GM12864 (cell line): Measurements from ENCODE around the gene ZNF521.
A peak's percentile ranks its signal among the peaks of the same experiment; 100 is the strongest.

Source experiments
- DNase-seq: peaks from one replicate; pipeline ENCODE4 v3.0.0-alpha.2; 2011; ENCODE audit warnings: low read depth
- H3K4me3 ChIP-seq: 2 replicates; pipeline ENCODE4 v1.5.1; 2011; ENCODE audit warnings: mild to moderate bottlenecking, low read depth, low read length, control low read depth
- TF ChIP-seq, protein P1 (sequence below): IDR thresholded peaks from 2 replicates; pipeline ENCODE4 v1.5.1; 2011; ENCODE audit warnings: low read depth, mild to moderate bottlenecking, moderate library complexity, low read length, control low read depth, inconsistent platforms; ENCODE audit errors: missing control alignments

Gene ZNF521

DNA sequence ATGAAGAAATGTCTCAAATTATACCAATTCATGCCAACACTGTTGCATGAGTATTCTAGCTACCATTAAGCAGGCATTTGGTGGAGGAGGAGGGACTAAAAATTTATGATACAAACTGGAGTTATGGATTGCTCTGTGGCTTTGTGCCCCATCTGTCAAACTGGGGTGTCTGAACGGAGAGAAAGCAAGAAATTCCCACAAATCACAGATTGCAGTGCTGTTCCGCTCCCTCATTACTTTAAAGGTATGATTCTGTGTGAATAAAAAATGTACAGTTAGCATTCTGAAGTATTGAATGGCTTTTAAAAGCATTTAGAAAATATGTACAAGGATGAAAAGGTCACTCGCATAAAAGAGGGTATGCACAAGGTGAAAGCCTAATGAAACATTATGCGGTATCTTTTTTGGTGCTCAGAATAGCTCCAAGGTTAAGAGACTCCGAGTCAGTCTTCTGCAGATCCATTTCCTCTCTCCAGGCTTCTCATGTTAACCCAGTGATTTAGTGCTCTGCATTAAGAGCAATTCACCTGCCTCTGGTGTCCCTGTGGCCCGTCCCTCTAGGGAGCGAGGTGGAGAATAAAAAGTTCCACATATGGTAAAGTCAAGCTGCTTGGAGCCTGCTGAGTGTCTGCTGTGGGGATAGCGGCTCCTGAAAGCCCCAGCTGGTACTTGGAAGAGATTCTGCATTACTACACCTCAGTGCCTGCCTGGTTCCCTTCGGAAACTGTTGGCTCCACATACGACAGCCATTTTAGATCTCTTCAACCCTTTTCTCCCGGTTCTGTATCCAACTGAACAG, 184.2 kb downstream of the ZNF521 start:
- H3K4me3 ChIP-seq, result no peak overlapping the region
- DNase-seq, result no peak

DNA sequence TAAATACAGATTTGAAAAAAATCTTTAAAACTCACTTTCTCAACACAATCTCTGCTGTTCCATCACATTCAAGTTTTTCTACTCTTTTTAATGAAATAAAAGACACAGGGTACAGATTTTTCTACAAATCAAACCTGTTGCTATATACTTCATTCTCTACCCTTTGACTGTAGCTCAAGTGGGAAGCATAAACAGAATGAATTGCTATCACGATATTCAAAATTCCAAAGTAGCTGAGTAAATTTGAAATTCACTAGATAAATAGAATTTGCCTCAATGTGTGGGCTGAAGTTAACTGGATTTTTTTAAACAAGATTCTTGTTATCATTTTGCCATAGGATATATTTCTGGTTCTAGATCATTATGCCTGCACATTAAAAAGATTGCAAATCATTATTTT, 185.9 kb downstream of the ZNF521 start:
- no peak overlapping the region for H3K4me3 ChIP-seq
- DNase-seq, result no peak
- TF ChIP-seq, protein P1, sequence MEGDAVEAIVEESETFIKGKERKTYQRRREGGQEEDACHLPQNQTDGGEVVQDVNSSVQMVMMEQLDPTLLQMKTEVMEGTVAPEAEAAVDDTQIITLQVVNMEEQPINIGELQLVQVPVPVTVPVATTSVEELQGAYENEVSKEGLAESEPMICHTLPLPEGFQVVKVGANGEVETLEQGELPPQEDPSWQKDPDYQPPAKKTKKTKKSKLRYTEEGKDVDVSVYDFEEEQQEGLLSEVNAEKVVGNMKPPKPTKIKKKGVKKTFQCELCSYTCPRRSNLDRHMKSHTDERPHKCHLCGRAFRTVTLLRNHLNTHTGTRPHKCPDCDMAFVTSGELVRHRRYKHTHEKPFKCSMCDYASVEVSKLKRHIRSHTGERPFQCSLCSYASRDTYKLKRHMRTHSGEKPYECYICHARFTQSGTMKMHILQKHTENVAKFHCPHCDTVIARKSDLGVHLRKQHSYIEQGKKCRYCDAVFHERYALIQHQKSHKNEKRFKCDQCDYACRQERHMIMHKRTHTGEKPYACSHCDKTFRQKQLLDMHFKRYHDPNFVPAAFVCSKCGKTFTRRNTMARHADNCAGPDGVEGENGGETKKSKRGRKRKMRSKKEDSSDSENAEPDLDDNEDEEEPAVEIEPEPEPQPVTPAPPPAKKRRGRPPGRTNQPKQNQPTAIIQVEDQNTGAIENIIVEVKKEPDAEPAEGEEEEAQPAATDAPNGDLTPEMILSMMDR, result no peak

More for the DNA sequence above, 184.2 kb downstream of the ZNF521 start:
- TF ChIP-seq, protein P1, result no peak

- DNase-seq, result peak; percentile 19
- peak overlapping the region; percentile 29; the same call in 1 of the 2 replicates for H3K4me3 ChIP-seq
- TF ChIP-seq, protein P1, result no peak
Observed at GRCh38 chr18:25164848-25165811, 186.8 kb downstream of the ZNF521 start.

- no peak for DNase-seq
- TF ChIP-seq, protein P1, result no peak
- peak overlapping the region; percentile 29 for H3K4me3 ChIP-seq
Observed at GRCh38 chr18:25164211-25164847, 187.6 kb downstream of the ZNF521 start.

DNA sequence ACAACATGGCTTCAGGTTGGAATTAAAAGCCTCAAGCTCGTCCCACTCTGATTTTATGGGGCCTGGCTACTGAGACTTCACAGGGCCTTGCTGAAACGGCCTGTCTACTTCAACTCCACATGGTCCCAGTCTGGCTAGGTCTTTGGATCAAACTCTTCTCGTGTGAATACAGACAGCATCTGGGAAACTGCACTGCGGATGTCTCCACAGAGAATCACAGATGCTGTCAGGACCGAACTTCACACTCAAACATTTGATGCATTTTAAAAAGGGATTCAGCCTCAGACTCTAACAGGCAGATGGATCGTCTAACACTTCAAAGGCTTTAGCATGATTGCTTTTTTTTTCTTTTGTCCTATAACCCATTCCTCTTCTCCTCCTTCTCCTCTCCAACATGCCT, 198.5 kb downstream of the ZNF521 start:
- no peak overlapping the region for H3K4me3 ChIP-seq
- TF ChIP-seq, protein P1, result no peak
- no peak for DNase-seq

DNA sequence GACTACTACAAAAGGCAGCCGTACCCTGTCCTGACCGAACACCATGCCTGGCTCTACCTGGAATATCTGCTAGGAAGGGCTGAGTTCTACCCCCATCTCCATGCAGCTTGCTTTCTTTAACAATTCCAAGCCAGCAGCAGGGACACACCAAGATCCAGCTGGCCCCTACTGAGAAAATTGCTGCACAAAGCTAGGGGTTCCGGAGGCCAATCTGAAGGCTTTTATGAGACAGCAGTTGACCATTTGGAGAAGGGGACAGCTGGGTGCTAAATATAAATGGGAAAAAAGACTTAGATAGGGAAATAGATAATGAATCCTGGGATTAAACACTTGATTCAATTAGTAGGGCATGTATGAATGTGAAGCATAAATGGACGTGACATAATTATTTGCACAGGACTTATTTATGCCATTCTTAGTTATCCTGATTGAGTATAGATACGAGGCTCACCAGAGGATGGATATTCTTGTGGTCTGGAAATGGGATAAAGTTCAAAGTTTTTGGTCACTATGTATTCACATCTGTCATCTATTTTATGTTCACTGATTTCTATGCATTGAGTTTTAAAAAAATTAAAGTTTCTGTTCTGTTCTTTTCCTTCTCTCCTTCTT, 204.0 kb downstream of the ZNF521 start:
- no peak for DNase-seq
- TF ChIP-seq, protein P1, result no peak
- H3K4me3 ChIP-seq, result no peak overlapping the region
